ENCODE measurements around the gene RIBC1.
"Not testable (repeated sequence)": the region's sequence is repeated elsewhere in the genome, so short reads cannot be mapped to it uniquely, and the experiment has no call there.

RIBC1 gene

DNA sequence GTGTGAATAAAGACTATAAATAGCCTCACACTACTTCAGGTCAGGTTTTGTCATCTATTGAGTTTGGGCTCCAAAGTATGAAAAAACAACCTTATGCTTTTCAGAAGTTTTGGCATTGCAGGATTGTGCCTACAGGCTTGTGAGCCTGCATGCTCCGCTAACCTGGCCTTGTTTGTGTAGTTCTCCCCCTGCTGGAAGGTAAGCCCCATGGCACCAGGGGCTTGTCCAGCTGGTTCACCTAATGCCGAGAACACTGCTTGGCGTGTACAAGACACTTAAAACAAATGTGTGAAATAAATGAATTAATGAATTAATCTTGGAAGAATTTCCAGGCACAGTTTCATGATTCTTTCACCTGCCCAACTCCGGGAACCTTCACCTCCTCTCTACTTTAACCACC is 13.3 kb downstream of the RIBC1 start:
- DNase-seq (ENCODE audit: low read depth in 2 of 2), result peak; percentile 28 to 57

DNA sequence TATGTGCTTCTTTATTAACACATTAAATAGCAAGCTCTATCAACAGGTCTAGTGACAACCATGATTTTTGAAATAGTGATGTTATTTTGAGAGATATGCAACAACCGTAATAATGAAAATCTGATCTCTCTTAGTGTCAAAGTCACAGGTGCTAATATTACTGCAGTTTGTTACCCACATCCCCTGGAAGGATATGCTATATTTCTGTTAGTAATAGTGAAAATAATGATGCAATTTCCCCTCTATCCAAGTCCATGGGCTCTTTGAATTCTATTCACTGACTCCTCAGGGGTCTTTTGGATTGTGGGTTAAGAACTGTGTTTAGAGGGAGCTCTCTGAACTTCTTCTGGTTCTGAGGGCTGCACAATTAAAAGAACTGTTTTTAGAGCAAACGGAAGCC is 14.5 kb downstream of the RIBC1 start:
- no peak for DNase-seq (ENCODE audit: low read depth in 2 of 2)

DNA sequence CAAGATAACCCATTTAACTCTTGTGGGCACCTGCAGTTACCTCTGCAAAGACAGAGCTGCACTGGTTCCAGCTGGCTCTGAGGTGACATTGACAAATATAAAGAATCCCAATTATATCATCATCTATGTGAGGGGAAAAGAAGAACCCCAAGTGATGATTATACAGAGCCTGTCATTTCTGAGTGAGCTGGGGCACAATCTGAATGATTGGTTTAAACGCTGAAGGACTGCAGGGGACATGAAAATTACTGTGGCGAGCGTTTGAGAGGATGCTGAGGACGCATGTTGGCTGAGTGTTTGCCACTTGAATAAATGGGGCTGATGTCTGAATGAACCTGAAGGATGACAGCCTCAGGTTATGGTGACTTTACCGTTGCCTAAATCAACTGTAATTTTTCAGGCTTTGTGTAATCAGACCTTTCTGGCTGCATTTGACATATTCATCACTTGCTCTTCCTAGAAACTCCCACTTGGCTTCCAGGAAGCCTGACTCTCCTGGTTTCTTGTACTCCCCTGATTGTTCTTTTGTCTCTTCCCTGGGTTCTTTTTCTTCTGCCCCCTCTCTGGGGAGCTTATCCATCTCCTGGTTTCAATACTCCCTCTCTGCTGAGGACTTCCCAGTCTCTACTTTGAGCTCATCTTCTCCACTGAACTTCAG is 15.6 kb downstream of the RIBC1 start:
- DNase-seq (ENCODE audit: low read depth in 2 of 2), result no peak

DNA sequence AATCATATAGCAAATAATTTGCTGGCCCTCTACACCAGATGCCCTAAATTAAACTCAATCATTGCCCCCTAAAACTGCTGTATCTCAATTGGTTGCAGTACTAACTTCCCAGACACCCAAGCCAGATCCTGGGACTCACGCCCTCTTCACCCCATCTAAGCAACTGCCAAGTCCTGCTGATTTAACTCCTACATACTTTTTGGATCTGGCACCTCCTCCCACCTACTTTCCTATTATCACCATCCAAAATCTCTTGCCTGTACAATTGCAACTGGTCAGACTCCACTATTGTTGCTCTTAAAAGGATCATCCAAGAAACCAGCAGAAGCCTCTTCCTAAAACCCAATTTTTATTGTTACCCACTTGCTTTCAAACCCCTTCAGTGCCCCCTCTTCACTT is 16.2 kb downstream of the RIBC1 start:
- DNase-seq (ENCODE audit: low read depth in 2 of 2), result no peak

GRCh38 chrX:53440101-53440500 is 17.4 kb downstream of the RIBC1 start:
- DNase-seq (ENCODE audit: low read depth in 2 of 2), result no peak

DNA sequence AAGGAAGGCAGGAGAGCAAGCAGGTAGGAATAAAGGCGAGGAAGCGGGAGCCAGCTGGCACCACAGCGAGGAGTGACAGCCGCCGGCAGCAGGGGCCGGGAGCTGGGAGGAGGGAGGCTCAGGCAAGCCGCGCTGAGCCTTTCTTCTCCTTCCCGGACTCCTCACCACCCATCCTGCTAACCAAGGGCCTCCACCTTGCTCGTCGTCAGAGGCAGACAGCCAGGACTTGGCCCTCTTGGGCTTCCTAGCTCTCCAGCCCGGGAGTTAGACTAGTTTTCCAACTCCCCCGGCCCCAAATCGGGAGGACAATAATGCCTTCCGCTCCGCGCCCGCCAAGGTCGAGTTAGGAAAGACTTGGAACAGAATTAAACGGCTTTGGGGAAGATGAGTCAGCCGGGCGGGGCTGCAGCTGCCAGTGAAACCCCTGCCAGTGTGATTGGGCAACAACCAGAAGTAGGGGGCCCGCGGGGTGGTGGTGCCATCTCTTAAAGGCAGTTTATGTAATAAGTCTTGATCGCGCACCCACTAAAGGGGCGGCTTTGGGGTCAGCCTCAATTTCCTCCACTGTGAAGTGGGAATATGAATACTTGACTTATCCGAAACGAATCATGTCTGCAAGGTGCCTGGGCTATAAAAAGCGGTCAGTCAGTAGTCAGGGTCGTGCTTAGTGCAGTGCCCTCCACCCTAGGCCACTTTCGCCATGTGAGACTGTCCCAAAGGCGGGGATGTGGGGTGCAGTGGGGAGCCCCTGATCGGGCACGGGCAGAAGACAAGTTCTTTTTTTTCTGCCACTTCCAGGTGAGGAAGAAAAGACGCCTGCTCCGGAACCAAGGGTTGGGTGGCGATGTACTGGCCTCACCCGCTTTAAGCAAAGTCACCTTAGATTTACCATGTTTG is 18.2 kb downstream of the RIBC1 start:
- peak in 1 of 2 donors; percentile 18 for DNase-seq (ENCODE audit: low read depth in 2 of 2)

DNA sequence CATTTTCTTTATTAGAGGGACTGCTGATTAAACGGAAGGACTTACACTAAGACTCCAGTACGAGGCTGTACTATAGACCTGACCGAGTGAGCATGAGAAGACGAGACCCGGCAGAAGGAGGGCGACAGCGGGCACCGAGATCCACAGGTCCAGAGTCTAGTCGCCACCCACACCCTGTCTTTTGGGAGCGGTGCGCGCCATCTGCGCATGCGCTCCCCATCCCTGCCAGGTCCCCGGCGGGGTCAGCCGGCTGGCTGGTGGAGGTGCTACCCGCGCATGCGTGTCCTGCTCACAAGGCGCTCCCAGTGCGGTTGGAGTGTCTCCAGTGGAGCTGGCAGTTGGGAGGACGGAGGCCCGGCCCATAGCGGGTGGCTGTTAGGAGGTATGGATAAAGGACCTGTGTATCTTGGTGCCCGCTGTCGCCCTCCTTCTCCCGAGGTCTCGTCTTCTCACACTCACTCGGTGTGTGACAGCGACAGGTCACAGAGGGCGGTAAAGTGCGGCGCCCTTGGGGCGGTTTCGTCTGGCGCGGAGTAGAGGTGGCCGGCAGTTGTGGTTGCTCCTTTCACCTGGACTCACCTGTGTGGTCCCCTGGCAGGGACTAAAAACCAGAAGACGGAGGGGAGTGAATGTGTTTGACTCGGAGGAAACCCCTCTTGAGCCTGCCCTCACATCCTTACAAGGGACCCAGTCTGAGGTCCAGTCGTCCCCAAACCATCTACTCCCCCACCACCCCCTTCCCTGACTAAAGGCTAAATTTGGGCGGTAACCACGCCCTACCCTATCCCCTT is 19.1 kb downstream of the RIBC1 start:
- peak; percentile 55 to 69 for DNase-seq (ENCODE audit: low read depth in 2 of 2)

DNA sequence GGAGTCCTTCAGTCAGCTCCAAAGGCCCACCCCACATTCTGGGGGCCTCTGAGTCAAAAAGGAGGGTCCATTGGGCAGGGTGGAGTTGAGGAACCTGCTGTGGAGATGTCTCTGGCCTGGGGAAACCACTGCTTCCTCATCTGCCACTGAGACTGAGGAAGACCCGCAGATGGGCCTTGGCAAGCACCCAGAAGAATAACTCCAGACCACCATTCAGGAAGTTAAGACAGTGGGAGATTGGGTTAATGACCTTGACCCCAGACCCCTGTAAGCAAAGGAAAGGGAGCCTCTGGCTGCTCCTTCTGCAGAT is 19.6 kb downstream of the RIBC1 start:
- DNase-seq (ENCODE audit: low read depth in 2 of 2), result no peak

DNA sequence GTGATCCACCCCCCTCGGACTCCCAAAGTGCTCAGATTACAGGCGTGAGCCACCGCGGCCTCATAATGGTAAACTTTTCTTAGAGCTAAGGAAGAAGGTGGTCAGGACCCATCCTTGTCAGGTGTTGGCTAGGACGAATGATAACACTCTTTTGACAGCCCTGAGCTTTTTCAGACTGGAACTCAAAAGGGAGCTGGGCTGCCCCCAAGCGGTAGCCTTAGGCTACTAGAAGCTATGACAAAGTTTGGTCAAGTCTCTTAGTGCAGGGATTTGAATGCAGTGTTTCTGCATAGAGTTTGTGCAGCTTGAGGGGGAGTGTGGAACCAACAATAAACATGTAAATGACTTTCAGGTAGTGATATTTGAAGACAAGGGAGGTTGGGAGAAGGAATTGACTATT is 23.3 kb downstream of the RIBC1 start:
- peak; percentile 18 to 22 for DNase-seq (ENCODE audit: low read depth in 2 of 2)

- no peak for DNase-seq (ENCODE audit: low read depth in 2 of 2)
Observed at GRCh38 chrX:53447441-53447840, 24.8 kb downstream of the RIBC1 start.

- DNase-seq (ENCODE audit: low read depth in 2 of 2), result no peak
Observed at GRCh38 chrX:53449632-53450031, 27.0 kb downstream of the RIBC1 start.

DNA sequence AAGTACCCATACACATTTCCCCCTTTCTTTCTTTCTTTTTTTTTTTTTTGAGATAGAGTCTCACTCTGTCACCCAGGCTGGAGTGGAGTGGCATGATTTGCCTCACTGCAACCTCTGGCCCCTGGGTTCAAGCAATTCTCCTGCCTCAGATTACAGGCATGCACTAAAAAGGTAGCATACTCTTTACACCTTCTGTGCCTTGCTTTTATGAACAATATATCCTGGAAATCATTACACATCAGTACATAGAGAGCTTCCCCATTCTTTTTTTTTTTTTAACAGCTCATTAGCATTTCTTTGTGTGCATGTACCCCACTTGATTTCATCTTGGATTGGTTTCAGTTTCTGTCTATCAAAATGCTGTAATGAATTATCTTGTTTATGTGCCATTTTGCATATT is 30.1 kb downstream of the RIBC1 start:
- no peak for DNase-seq (ENCODE audit: low read depth in 2 of 2)

DNA sequence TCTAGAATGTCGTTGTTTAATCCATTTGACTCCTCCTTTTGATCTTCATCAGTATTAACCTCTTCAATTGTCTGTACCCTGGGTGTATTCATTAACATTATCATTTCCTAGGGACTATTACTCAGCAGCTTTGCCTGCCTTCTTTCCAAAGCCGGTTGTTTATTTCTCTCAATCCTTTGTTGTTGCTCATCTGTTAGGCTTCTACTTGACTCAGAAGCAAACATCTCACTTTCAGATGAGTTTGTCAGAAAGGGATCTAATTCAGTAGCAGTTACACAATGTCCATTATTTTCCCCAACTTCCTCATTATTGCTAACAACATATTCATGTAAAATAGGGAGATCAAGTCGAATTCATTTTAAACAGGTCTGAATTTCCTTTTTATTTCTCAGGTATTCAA is 33.6 kb downstream of the RIBC1 start:
- no peak for DNase-seq (ENCODE audit: low read depth in 2 of 2)

- DNase-seq (ENCODE audit: low read depth in 2 of 2), result no peak
Observed at GRCh38 chrX:53458082-53458481, 35.4 kb downstream of the RIBC1 start.

DNA sequence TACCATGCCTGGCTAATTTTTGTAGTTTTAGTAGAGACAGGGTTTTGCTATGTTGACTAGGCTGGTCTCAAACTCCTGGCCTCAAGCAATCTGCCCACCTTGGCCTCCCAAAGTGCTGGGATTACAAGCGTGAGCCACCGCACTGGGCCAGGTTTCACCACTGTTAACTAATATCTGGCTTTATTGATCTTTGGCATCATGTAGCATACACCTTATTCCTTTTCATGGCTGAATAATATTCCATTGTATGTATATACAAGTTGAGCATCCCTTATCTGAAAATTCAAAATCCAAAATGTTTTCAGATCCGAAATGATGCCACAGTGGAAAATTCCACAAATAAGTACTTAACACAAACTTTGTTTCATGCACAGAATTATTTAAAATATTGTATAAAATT is 46.0 kb downstream of the RIBC1 start:
- not testable (repeated sequence) for DNase-seq (ENCODE audit: low read depth in 2 of 2)

- DNase-seq (ENCODE audit: low read depth in 2 of 2), result no peak
Observed at GRCh38 chrX:53471346-53471745, 48.7 kb downstream of the RIBC1 start.

DNA sequence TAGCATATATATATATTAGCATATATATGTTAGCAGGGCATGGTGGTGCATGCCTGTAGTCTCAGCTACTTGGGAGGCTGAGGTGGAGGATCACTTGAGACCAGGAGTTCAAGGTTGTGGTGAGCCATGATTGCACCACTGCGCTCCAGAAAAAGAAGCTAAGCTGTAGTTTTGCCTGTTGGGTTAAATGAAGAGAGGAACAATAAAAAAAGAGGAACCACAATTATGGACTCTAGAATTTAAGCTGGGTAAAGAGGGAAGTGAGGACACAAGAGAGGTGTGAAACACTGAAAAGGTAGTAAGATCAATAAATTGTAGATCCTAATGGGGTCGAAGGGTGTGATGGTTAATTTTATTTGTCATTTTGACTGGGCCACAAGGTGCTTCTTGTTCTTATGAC is 52.0 kb downstream of the RIBC1 start:
- no peak for DNase-seq (ENCODE audit: low read depth in 2 of 2)

GRCh38 chrX:53476371-53476770 is 53.7 kb downstream of the RIBC1 start:
- DNase-seq (ENCODE audit: low read depth in 2 of 2), result no peak

DNA sequence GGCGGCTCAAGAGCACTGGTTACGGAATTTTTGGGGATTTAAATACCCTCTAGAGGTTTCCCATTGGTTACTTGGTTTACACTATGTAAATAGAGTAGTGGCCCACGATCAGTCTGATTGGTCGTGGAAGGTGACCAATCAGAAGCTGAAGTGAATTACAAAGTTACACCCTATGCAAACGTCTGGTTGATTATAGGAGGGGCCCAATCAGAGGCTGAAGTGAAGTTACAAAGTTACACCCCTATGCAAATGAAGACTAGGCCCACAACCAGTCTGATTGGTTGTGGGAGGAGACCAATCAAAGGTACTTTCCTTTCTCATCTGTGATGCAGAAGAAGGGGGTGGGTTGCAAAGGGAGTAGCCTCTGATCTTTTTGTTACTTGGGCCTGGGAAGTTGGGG is 56.6 kb downstream of the RIBC1 start:
- DNase-seq (ENCODE audit: low read depth in 2 of 2), result no peak

Measured in stimulated activated CD4-positive, alpha-beta T cell treated with anti-CD3 and anti-CD28 coated beads, Interleukin-1b, Interleukin-23, amount 100 ng/mL, for 4 hours (primary cell).